ENCODE results near the gene C9orf57. TPM values are rescaled to one million over a fixed set of nuclear protein-coding genes. Genes with fewer than 3 reads are reported as not detected.
"Not testable (repeated sequence)": the region's sequence is repeated elsewhere in the genome, so short reads cannot be mapped to it uniquely, and the experiment has no call there.

C9orf57 gene, protein sequence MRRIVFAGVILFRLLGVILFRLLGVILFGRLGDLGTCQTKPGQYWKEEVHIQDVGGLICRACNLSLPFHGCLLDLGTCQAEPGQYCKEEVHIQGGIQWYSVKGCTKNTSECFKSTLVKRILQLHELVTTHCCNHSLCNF
- total RNA-seq (not detected), polyA plus RNA-seq (ENCODE audit: insufficient read length in 2 of 2) (not detected)
- long read RNA-seq, donor 1, result 0 reads
- long read RNA-seq, donor 2, result 0 reads
- long read RNA-seq, donor 3, result 0 reads
- long read RNA-seq, donor 4, result 0 reads

DNA sequence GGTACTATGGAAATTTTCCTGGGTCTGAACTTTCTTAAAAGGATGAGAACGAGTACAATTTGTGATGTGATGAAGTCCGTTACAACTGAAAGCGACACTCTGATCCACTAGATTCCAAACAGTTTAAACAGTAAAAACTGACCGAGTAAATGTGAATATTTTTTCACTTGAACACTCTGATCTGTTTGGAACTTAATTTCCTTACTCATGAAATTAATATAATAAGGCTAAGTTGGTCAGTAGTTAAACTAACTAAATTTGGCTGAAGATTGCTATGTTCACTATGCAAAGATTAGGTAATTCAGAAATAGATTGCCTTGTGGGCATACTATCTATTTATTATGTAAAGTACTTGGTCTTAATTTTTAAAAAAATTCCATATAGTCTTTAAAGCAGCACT is at the start of gene C9orf57:
Gene C9orf57, minus strand, starts transcription at position 101 of the 400 bp plus-strand sequence. CDS start 1,282 bp downstream, outside the sequence.
- Histone ChIP-seq H3K27ac (ENCODE audit: low read depth, low read length) (no peak within 1 kb of the TSS), H3K4me3 (ENCODE audit: low read depth, low read length) (no peak within 1 kb of the TSS), H3K36me3 (ENCODE audit: control insufficient read depth, insufficient read depth, low read length) (no peaks in the 10 kb centered on the region), H3K4me1 (ENCODE audit: control insufficient read depth, insufficient read depth, low read length) (no peaks in the 10 kb centered on the region), H3K9me3 (ENCODE audit: control insufficient read depth, insufficient read depth, low read length) (no peaks in the 10 kb centered on the region), H3K27me3 (ENCODE audit: control insufficient read depth, insufficient read depth, low read length) (no peaks in the 10 kb centered on the region)
- no peak for DNase-seq (ENCODE audit: low read depth in 4 of 6, low spot score in 6 of 6)
- no CpG with 5 or more reads among the region's 4 CpGs for WGBS (ENCODE audit: insufficient coverage)

DNA sequence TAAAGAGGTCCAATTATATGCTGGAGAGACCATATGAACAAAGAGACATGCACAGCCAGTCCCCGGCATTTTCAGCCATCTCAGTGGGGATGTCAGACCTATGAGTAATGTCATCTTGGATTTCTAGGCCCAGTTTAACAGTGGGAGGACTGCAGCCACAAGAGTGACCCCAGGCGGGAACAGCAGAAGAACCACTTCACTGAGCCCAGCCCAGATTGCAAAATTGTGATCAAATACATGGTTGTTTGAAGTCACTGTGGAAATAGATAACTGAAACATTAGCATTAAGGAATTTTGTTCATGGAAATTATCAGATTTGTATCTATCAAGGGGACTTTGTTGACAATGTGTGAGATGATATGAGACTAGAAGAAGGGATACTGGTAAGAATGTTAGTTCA is 42.1 kb upstream of the C9orf57 start:
- Histone ChIP-seq H3K27me3 (ENCODE audit: control insufficient read depth, insufficient read depth, low read length) (no peaks in the 10 kb centered on the region), H3K4me3 (ENCODE audit: low read depth, low read length) (no peak overlapping the region), H3K36me3 (ENCODE audit: control insufficient read depth, insufficient read depth, low read length) (no peaks in the 10 kb centered on the region), H3K4me1 (ENCODE audit: control insufficient read depth, insufficient read depth, low read length) (no peaks in the 10 kb centered on the region), H3K9me3 (ENCODE audit: control insufficient read depth, insufficient read depth, low read length) (no peaks in the 10 kb centered on the region), H3K27ac (ENCODE audit: low read depth, low read length) (no peak overlapping the region)
- no peak for DNase-seq (ENCODE audit: low read depth in 4 of 6, low spot score in 6 of 6)
- 88% methylated on average over 2 of the region's 2 CpGs for WGBS (ENCODE audit: insufficient coverage)

DNA sequence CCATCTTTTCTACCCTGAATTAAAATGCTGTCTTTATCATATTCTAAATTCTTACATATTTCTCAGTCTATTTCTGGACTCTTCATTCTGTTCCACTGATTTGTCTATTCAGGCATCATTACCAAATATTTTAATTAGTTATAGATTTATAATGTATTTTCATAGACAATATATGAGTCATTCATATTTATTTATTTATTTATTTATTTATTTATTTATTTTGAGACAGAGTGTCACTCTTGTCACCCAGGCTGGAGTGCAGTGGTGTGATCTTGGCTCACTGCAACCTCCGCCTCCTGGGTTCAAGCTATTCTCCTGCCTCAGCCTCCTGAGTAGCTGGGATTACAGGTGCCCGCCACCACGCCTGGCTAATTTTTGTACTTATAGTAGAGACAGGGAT is 35.1 kb upstream of the C9orf57 start:
- not testable (repeated sequence) for H3K27me3 ChIP-seq (ENCODE audit: control insufficient read depth, insufficient read depth, low read length); H3K9me3 ChIP-seq (ENCODE audit: control insufficient read depth, insufficient read depth, low read length); H3K27ac ChIP-seq (ENCODE audit: low read depth, low read length); DNase-seq (ENCODE audit: low read depth in 4 of 6, low spot score in 6 of 6); H3K4me3 ChIP-seq (ENCODE audit: low read depth, low read length); H3K4me1 ChIP-seq (ENCODE audit: control insufficient read depth, insufficient read depth, low read length); H3K36me3 ChIP-seq (ENCODE audit: control insufficient read depth, insufficient read depth, low read length)
- WGBS (ENCODE audit: insufficient coverage), result 86% methylated on average over 1 of the region's 3 CpGs

DNA sequence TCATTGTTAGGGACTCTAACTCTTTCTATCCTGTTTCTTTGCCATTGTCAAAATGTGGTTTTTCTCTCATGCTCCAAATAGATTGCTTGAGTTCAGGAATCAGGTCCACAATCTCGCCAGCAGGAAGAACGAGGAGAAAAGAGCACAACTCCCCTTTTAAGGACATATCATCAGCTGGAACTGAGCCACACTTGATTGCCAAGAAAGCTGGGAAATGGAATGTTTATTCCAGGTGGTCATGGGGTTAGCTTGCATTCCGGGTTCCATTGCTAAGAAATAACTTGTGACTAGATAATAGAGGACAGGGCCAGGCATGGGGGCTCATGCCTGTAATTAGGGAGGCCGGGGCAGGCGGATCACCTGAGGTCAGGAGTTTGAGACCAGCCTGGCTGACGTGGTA is 32.4 kb upstream of the C9orf57 start:
- no peaks in the 10 kb centered on the region for H3K4me1 ChIP-seq (ENCODE audit: control insufficient read depth, insufficient read depth, low read length)
- 67% methylated on average over 1 of the region's 6 CpGs for WGBS (ENCODE audit: insufficient coverage)
- H3K4me3 ChIP-seq (ENCODE audit: low read depth, low read length), result no peak overlapping the region
- H3K27me3 ChIP-seq (ENCODE audit: control insufficient read depth, insufficient read depth, low read length), result no peaks in the 10 kb centered on the region
- H3K9me3 ChIP-seq (ENCODE audit: control insufficient read depth, insufficient read depth, low read length), result no peaks in the 10 kb centered on the region
- H3K36me3 ChIP-seq (ENCODE audit: control insufficient read depth, insufficient read depth, low read length), result no peaks in the 10 kb centered on the region
- no peak for DNase-seq (ENCODE audit: low read depth in 4 of 6, low spot score in 6 of 6)
- H3K27ac ChIP-seq (ENCODE audit: low read depth, low read length), result no peak overlapping the region

DNA sequence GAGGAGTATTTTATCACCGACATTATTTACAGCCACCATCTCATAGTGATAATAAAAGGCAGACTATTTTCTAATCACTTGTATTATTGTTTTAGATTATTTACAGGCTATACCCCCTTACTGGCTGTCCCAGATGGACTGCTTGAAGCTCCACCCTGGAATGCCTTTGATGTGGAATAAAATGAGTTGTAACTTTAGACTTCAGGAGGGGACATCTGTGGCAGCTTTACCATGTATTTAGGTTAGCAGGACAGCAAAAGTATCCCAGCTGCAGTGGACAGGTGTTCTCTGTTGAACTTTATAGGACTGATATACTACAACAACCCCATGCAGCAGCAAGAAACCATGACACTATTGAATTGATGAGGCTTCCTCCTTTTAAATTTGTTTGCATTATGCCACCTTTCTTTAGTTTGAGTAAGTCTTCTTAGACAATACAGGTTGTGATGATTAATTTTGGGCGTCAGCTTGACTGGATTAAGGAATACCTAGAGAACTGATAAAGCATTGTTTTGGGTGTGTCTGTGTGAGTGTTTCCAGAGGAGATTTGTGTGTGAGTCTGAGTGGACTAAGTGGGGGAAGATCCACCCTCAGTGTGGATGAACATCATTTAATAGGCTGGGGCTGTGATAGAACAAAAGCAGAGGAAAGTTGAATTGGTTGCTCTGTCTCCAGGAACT is 29.2 kb upstream of the C9orf57 start:
- Histone ChIP-seq H3K27me3 (ENCODE audit: control insufficient read depth, insufficient read depth, low read length) (no peaks in the 10 kb centered on the region), H3K27ac (ENCODE audit: low read depth, low read length) (no peak overlapping the region)
- 83% methylated on average over 1 of the region's 2 CpGs for WGBS (ENCODE audit: insufficient coverage)

DNA sequence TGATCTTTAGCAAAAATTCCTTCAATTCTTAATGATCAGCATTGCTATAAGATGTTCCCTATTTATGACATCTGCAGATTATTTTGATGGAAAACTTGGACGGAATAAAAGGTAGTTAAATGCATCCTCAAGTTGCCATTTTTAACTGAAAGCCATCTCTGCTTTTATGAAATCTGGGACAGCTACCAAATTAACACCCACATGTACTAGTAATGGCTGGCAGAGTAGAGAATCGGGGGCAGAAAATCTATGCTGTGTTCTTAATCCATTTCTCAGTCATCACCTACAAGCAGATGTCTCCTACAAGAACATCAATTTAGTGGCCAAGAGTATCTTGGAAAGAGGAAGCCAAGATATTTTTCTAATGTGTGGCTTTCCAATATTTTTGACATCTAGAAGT is 22.1 kb upstream of the C9orf57 start:
- WGBS (ENCODE audit: insufficient coverage), result no CpG with 5 or more reads among the region's 2 CpGs
- no peak overlapping the region for H3K27ac ChIP-seq (ENCODE audit: low read depth, low read length)
- no peak overlapping the region for H3K4me3 ChIP-seq (ENCODE audit: low read depth, low read length)
- H3K36me3 ChIP-seq (ENCODE audit: control insufficient read depth, insufficient read depth, low read length), result no peaks in the 10 kb centered on the region
- no peaks in the 10 kb centered on the region for H3K4me1 ChIP-seq (ENCODE audit: control insufficient read depth, insufficient read depth, low read length)
- DNase-seq (ENCODE audit: low read depth in 4 of 6, low spot score in 6 of 6), result no peak
- H3K9me3 ChIP-seq (ENCODE audit: control insufficient read depth, insufficient read depth, low read length), result no peaks in the 10 kb centered on the region
- no peaks in the 10 kb centered on the region for H3K27me3 ChIP-seq (ENCODE audit: control insufficient read depth, insufficient read depth, low read length)

More for the DNA sequence above, 29.2 kb upstream of the C9orf57 start:
- no peaks in the 10 kb centered on the region for H3K4me1 ChIP-seq (ENCODE audit: control insufficient read depth, insufficient read depth, low read length)
- H3K4me3 ChIP-seq (ENCODE audit: low read depth, low read length), result no peak overlapping the region
- no peaks in the 10 kb centered on the region for H3K9me3 ChIP-seq (ENCODE audit: control insufficient read depth, insufficient read depth, low read length)
- DNase-seq (ENCODE audit: low read depth in 4 of 6, low spot score in 6 of 6), result no peak
- no peaks in the 10 kb centered on the region for H3K36me3 ChIP-seq (ENCODE audit: control insufficient read depth, insufficient read depth, low read length)

DNA sequence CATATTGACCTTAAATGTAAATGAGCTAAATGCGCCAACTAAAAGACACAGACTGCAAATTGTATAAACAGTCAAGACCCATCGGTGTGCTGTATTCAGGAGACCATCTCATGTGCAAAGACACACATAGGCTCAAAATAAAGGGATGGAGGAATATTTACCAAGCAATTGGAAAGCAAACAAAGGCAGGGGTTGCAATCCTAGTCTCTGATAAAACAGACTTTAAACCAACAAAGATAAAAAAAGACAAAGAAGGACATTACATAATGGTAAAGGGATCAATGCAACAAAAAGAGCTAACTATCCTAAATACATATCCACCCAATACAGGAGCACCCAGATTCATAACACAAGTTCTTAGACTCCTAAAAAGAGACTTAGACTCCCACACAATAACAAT is 14.3 kb upstream of the C9orf57 start:
- H3K27me3 ChIP-seq (ENCODE audit: control insufficient read depth, insufficient read depth, low read length); H3K9me3 ChIP-seq (ENCODE audit: control insufficient read depth, insufficient read depth, low read length); H3K4me1 ChIP-seq (ENCODE audit: control insufficient read depth, insufficient read depth, low read length); H3K4me3 ChIP-seq (ENCODE audit: low read depth, low read length); DNase-seq (ENCODE audit: low read depth in 4 of 6, low spot score in 6 of 6); H3K36me3 ChIP-seq (ENCODE audit: control insufficient read depth, insufficient read depth, low read length); H3K27ac ChIP-seq (ENCODE audit: low read depth, low read length): not testable (repeated sequence)
- no CpG with 5 or more reads among the region's 2 CpGs for WGBS (ENCODE audit: insufficient coverage)

DNA sequence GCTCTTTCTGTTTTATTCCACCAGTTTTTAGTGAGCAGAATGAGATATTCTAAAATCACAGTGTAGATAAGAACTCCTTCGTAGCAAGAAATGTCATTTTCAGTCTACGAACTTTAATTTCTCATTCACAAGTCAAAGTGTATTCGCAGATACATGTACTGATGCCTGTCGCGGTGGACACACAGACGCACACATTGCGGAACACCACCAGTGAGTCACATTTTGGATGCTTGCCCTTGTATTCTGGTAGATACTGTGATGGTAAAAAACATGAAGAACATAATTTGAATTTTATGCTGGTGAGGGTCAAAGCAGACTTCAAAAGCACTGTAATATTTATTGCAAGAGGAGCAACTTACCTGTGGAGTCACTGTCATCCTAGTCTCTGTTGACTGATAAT is 4.7 kb upstream of the C9orf57 start:
- Histone ChIP-seq H3K4me3 (ENCODE audit: low read depth, low read length) (no peak overlapping the region), H3K9me3 (ENCODE audit: control insufficient read depth, insufficient read depth, low read length) (no peaks in the 10 kb centered on the region), H3K36me3 (ENCODE audit: control insufficient read depth, insufficient read depth, low read length) (no peaks in the 10 kb centered on the region), H3K4me1 (ENCODE audit: control insufficient read depth, insufficient read depth, low read length) (no peaks in the 10 kb centered on the region), H3K27ac (ENCODE audit: low read depth, low read length) (no peak overlapping the region), H3K27me3 (ENCODE audit: control insufficient read depth, insufficient read depth, low read length) (no peaks in the 10 kb centered on the region)
- no peak for DNase-seq (ENCODE audit: low read depth in 4 of 6, low spot score in 6 of 6)
- WGBS (ENCODE audit: insufficient coverage), result 78% methylated on average over 7 of the region's 7 CpGs

DNA sequence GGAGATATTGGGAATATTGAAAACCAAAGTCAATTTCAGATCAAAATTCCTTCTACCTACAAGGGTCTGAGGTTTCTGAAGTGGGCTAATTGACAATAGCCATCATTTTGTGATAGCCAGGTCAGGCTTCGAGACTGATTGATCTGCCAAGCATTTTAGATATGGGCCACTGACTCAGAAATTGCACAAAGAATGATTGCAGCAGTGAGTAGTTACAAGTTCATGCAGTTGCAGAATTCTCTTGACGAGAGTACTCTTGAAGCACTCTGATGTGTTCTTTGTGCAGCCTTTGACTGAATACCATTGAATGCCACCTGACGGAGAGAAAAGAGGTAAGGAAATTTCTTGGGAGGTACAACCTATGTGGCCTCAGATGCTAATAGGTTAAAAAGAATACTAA is 8.3 kb downstream of the C9orf57 start:
- Histone ChIP-seq H3K36me3 (ENCODE audit: control insufficient read depth, insufficient read depth, low read length) (no peaks in the 10 kb centered on the region), H3K4me1 (ENCODE audit: control insufficient read depth, insufficient read depth, low read length) (no peaks in the 10 kb centered on the region), H3K27me3 (ENCODE audit: control insufficient read depth, insufficient read depth, low read length) (no peaks in the 10 kb centered on the region), H3K27ac (ENCODE audit: low read depth, low read length) (no peak overlapping the region), H3K4me3 (ENCODE audit: low read depth, low read length) (no peak overlapping the region), H3K9me3 (ENCODE audit: control insufficient read depth, insufficient read depth, low read length) (no peaks in the 10 kb centered on the region)
- DNase-seq (ENCODE audit: low read depth in 4 of 6, low spot score in 6 of 6), result no peak
- WGBS (ENCODE audit: insufficient coverage), result 100% methylated on average over 3 of the region's 3 CpGs

DNA sequence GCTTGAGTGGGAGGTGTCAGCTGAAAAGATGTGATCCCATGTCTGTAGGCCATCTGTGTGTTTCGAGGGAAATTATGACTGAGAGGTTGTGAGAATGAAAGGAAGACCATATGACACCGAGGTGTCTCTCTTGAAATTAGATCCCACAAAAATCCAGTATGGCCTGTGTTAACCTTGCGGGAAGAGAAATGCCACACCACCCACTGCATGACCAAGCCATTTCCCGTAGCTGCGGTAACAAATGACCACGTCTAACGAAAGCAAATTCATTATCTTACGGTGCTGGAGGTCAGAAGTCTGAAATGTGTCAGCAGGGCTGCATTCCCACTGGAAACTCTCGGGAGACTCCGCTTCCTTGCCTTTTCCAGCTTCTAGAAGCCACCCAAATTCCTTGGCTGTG is 11.6 kb downstream of the C9orf57 start:
- no peak for DNase-seq (ENCODE audit: low read depth in 4 of 6, low spot score in 6 of 6)
- no peak overlapping the region for H3K27ac ChIP-seq (ENCODE audit: low read depth, low read length)
- 82% methylated on average over 10 of the region's 10 CpGs for WGBS (ENCODE audit: insufficient coverage)
- H3K4me1 ChIP-seq (ENCODE audit: control insufficient read depth, insufficient read depth, low read length), result no peaks in the 10 kb centered on the region
- no peak overlapping the region for H3K4me3 ChIP-seq (ENCODE audit: low read depth, low read length)
- no peaks in the 10 kb centered on the region for H3K36me3 ChIP-seq (ENCODE audit: control insufficient read depth, insufficient read depth, low read length)
- no peaks in the 10 kb centered on the region for H3K9me3 ChIP-seq (ENCODE audit: control insufficient read depth, insufficient read depth, low read length)
- H3K27me3 ChIP-seq (ENCODE audit: control insufficient read depth, insufficient read depth, low read length), result no peaks in the 10 kb centered on the region
